Neural progenitor cell (in vitro differentiated cells): ENCODE measurements around the gene FAM131A.

Experiments
- CTCF ChIP-seq: fragments of 200-600 bp; sonication (generic); IDR thresholded peaks from 2 replicates; pipeline ENCODE4 v1.5.1; 2017; ENCODE audit warnings: antibody characterized with exemption, mild to moderate bottlenecking
- EZH2phosphoT487 ChIP-seq: fragments of 200-600 bp; sonication (generic); IDR thresholded peaks from 2 replicates; pipeline ENCODE4 v1.6.1; 2017; ENCODE audit warnings: antibody characterized with exemption

- TF ChIP-seq CTCF (no peak), EZH2phosphoT487 (no peak)
Measured at GRCh38 chr3:184308744-184309143, 28.7 kb upstream of the FAM131A start.
